HG03378 (cell line): ENCODE measurements around the gene VWC2.

Experiments used
- ATAC-seq: cut with Tn5 transposase; IDR thresholded peaks from one replicate; pipeline ENCODE4 v1.9.1; 2021; ENCODE audit warnings: mild to moderate bottlenecking, moderate library complexity; ENCODE audit not compliant: unreplicated experiment

Gene VWC2

GRCh38 chr7:49773218-49773935 is at the start of gene VWC2:
VWC2 (plus strand) TSS chr7:49773638; CDS start chr7:49775436, 1,798 bp downstream.
- ATAC-seq, result no peak

- ATAC-seq, result no peak
Observed at GRCh38 chr7:49724071-49724470, 49.4 kb upstream of the VWC2 start.

- no peak for ATAC-seq
Observed at GRCh38 chr7:49731836-49732235, 41.6 kb upstream of the VWC2 start.

- ATAC-seq, result no peak
Observed at GRCh38 chr7:49762666-49763065, 10.8 kb upstream of the VWC2 start.

- no peak for ATAC-seq
Observed at GRCh38 chr7:49763791-49764190, 9.6 kb upstream of the VWC2 start.

- peak; percentile 93 for ATAC-seq
Observed at GRCh38 chr7:49766966-49767365, 6.5 kb upstream of the VWC2 start.

GRCh38 chr7:49767719-49768118 is 5.7 kb upstream of the VWC2 start:
- ATAC-seq, result peak; percentile 20

GRCh38 chr7:49768254-49768653 is 5.2 kb upstream of the VWC2 start:
- no peak for ATAC-seq

- ATAC-seq, result no peak
Observed at GRCh38 chr7:49768835-49769234, 4.6 kb upstream of the VWC2 start.

GRCh38 chr7:49769285-49769857 is 4.1 kb upstream of the VWC2 start:
- no peak for ATAC-seq

- ATAC-seq, result no peak
Observed at GRCh38 chr7:49770838-49771237, 2.6 kb upstream of the VWC2 start.

- peak; percentile 42 for ATAC-seq
Observed at GRCh38 chr7:49771427-49772176, 1.8 kb upstream of the VWC2 start.

- no peak for ATAC-seq
Observed at GRCh38 chr7:49772916-49773217, 571 bp upstream of the VWC2 start.

GRCh38 chr7:49773936-49774458 is 559 bp downstream of the VWC2 start:
- no peak for ATAC-seq

GRCh38 chr7:49774459-49775064 is 1.1 kb downstream of the VWC2 start:
- no peak for ATAC-seq

- no peak for ATAC-seq
Observed at GRCh38 chr7:49775065-49775948, 1.9 kb downstream of the VWC2 start.

GRCh38 chr7:49775949-49776443 is 2.6 kb downstream of the VWC2 start:
- no peak for ATAC-seq

GRCh38 chr7:49776994-49777393 is 3.6 kb downstream of the VWC2 start:
- no peak for ATAC-seq

GRCh38 chr7:49778731-49779270 is 5.4 kb downstream of the VWC2 start:
- ATAC-seq, result peak; percentile 43

- ATAC-seq, result no peak
Observed at GRCh38 chr7:49780953-49781352, 7.5 kb downstream of the VWC2 start.
